GM23248 (cell line): Measurements from ENCODE around the gene SRGN. TPM values are rescaled to one million over a fixed set of nuclear protein-coding genes. Genes with fewer than 3 reads are reported as not detected.
A peak's percentile ranks its signal among the peaks of the same experiment; 100 is the strongest.

Source experiments
- DNase-seq: peaks from one replicate; pipeline ENCODE4 v3.0.0-alpha.2; 2015
- H2AFZ ChIP-seq: fragments of 200-600 bp; sonication (generic); 2 replicates; pipeline ENCODE4 v1.6.1; 2016; ENCODE audit warnings: antibody characterized with exemption
- H3F3A ChIP-seq: fragments of 200-600 bp; sonication (generic); 2 replicates; pipeline ENCODE4 v1.6.1; 2016; ENCODE audit warnings: mild to moderate bottlenecking, antibody characterized with exemption, mixed run types; ENCODE audit not compliant: insufficient read depth
- H3K27ac ChIP-seq: fragments of 200-600 bp; sonication (generic); 2 replicates; pipeline ENCODE4 v1.5.1; 2016; ENCODE audit warnings: mild to moderate bottlenecking
- H3K27me3 ChIP-seq: fragments of 200-600 bp; sonication (generic); replicated peaks from 2 replicates; pipeline ENCODE4 v1.6.1; 2016; ENCODE audit warnings: mild to moderate bottlenecking; ENCODE audit not compliant: insufficient read depth
- H3K36me3 ChIP-seq: fragments of 200-600 bp; sonication (generic); 2 replicates; pipeline ENCODE4 v1.6.1; 2016; ENCODE audit warnings: low read depth, mild to moderate bottlenecking
- H3K4me1 ChIP-seq: fragments of 200-600 bp; sonication (generic); 2 replicates; pipeline ENCODE4 v1.6.1; 2016; ENCODE audit warnings: mild to moderate bottlenecking; ENCODE audit not compliant: insufficient read depth
- H3K4me2 ChIP-seq: fragments of 200-600 bp; sonication (generic); one replicate; pipeline ENCODE4 v1.6.1; 2016; ENCODE audit warnings: mild to moderate bottlenecking; ENCODE audit not compliant: unreplicated experiment
- H3K4me3 ChIP-seq: fragments of 200-600 bp; sonication (generic); 2 replicates; pipeline ENCODE4 v1.5.1; 2016; ENCODE audit warnings: mild to moderate bottlenecking
- H3K79me2 ChIP-seq: fragments of 200-600 bp; sonication (generic); 2 replicates; pipeline ENCODE4 v1.6.1; 2016; ENCODE audit warnings: mild to moderate bottlenecking; ENCODE audit not compliant: insufficient read depth
- H3K9ac ChIP-seq: fragments of 200-600 bp; sonication (generic); 2 replicates; pipeline ENCODE4 v1.6.1; 2016; ENCODE audit warnings: mild to moderate bottlenecking
- H3K9me2 ChIP-seq: fragments of 200-600 bp; sonication (generic); 2 replicates; pipeline ENCODE4 v1.6.1; 2016; ENCODE audit warnings: mixed run types, mild to moderate bottlenecking, moderate library complexity; ENCODE audit not compliant: insufficient read depth
- H3K9me3 ChIP-seq: fragments of 200-600 bp; sonication (generic); one replicate; pipeline ENCODE4 v1.6.1; 2017; ENCODE audit warnings: low read depth
- H4K20me1 ChIP-seq: fragments of 200-600 bp; sonication (generic); 2 replicates; pipeline ENCODE4 v1.6.0; 2016; ENCODE audit not compliant: insufficient read depth
- EZH2 ChIP-seq: fragments of 200-600 bp; sonication (generic); IDR thresholded peaks from 2 replicates; pipeline ENCODE4 v1.6.1; 2018; ENCODE audit warnings: antibody characterized with exemption, mild to moderate bottlenecking; ENCODE audit not compliant: insufficient read depth, poor library complexity, severe bottlenecking
- EZH2phosphoT487 ChIP-seq: fragments of 200-600 bp; sonication (generic); IDR thresholded peaks from 2 replicates; pipeline ENCODE4 v1.6.1; 2018; ENCODE audit warnings: antibody characterized with exemption, moderate library complexity, mild to moderate bottlenecking, low read depth; ENCODE audit not compliant: insufficient read depth
- WGBS, 2 experiments: methylation state at CpG; one replicate each; pipeline ENCODE4 v1.1.6; 2015 to 2017; ENCODE audit warnings: low lambda C conversion rate in 2 of 2, low coverage in 1 of 2; ENCODE audit errors: missing lambda C conversion rate in 2 of 2; 5-methylcytosine and 5-hydroxymethylcytosine counted together
- in situ Hi-C: fragments of 300-500 bp; cut with MboI; formaldehyde crosslinking; loops from 2 replicates; pipeline ENCODE4 v1.15.0; 2020
- polyA plus RNA-seq: library from polyadenylated mRNA; unstranded; fragments of >200 nt; fragmentation: Nextera tagmentation; extraction: Ambion mirVana; gene quantifications from 2 replicates; pipeline ENCODE4 v1.2.1, GENCODE V29; 2016
- total RNA-seq: library from RNA; depleted of rRNA; stranded (reverse); fragments of >200 nt; shearing (Covaris generic); gene quantifications from 2 replicates; pipeline ENCODE4 v1.2.3, GENCODE V29; 2014

The SRGN gene
- total and polyA plus RNA-seq, 2 experiments from 2014 or later = 89.9 to 136 TPM

- H3K4me3 ChIP-seq = no peak overlapping the region
- H3K27ac ChIP-seq = no peak overlapping the region
- no peak overlapping the region for H3K4me2 ChIP-seq
- in situ Hi-C loops = no loop called here
- no peak for DNase-seq
- H3K36me3 ChIP-seq = no peaks in the 10 kb centered on the region
- H2AFZ ChIP-seq = no peak overlapping the region
- TF ChIP-seq EZH2phosphoT487 (no peak), EZH2 (no peak)
- no peaks in the 10 kb centered on the region for H3K79me2 ChIP-seq
- no peaks in the 10 kb centered on the region for H3K9me3 ChIP-seq
- no peaks in the 10 kb centered on the region for H3K27me3 ChIP-seq
- no peaks in the 10 kb centered on the region for H3K9me2 ChIP-seq
- H3K4me1 ChIP-seq = 0 out of 2 replicates have a peak, but pooled peaks cover 2% of the 10 kb centered on the region
- no peaks in the 10 kb centered on the region for H3F3A ChIP-seq
- no peak overlapping the region for H3K9ac ChIP-seq
- no peaks in the 10 kb centered on the region for H4K20me1 ChIP-seq
These were observed 19.2 kb downstream of the SRGN start for GRCh38 chr10:69107176-69107490.

GRCh38 chr10:69107699-69108098, 19.8 kb downstream of the SRGN start:
- no peak for DNase-seq
- no peaks in the 10 kb centered on the region for H3K79me2 ChIP-seq
- no peaks in the 10 kb centered on the region for H3K4me1 ChIP-seq
- no peak overlapping the region for H3K9ac ChIP-seq
- no peak for TF ChIP-seq EZH2
- TF ChIP-seq EZH2phosphoT487 = no peak
- H3K9me3 ChIP-seq = no peaks in the 10 kb centered on the region
- no peaks in the 10 kb centered on the region for H3K27me3 ChIP-seq
- WGBS, 2 experiments = 64 to 89% methylated on average over 2 of the region's 2 CpGs
- in situ Hi-C loops = no loop called here
- H3K36me3 ChIP-seq = no peaks in the 10 kb centered on the region
- H3K4me3 ChIP-seq = no peak overlapping the region
- H3K9me2 ChIP-seq = no peaks in the 10 kb centered on the region
- H3K27ac ChIP-seq = no peak overlapping the region
- H2AFZ ChIP-seq = no peak overlapping the region
- no peak overlapping the region for H3K4me2 ChIP-seq
- H4K20me1 ChIP-seq = no peaks in the 10 kb centered on the region
- no peaks in the 10 kb centered on the region for H3F3A ChIP-seq

GRCh38 chr10:69119896-69120295, 32.0 kb downstream of the SRGN start:
- Histone ChIP-seq H4K20me1 (no peaks in the 10 kb centered on the region), H2AFZ (no peak overlapping the region), H3K9ac (no peak overlapping the region), H3K4me1 (peaks cover 4% of the 10 kb centered on the region; the same call in 1 of the 2 replicates), H3K36me3 (no peaks in the 10 kb centered on the region), H3K9me2 (no peaks in the 10 kb centered on the region), H3K4me2 (no peak overlapping the region), H3K9me3 (no peaks in the 10 kb centered on the region), H3K4me3 (no peak overlapping the region), H3K27me3 (0 out of 2 replicates have a peak, but pooled peaks cover under 1% of the 10 kb centered on the region), H3K79me2 (peaks cover 6% of the 10 kb centered on the region), H3K27ac (no peak overlapping the region), H3F3A (peaks cover 14% of the 10 kb centered on the region)
- in situ Hi-C loops = no loop called here
- WGBS, 2 experiments = 13 to 33% methylated on average over 1 of the region's 1 CpG
- DNase-seq = peak; percentile 40
- TF ChIP-seq EZH2 = no peak
- no peak for TF ChIP-seq EZH2phosphoT487

- in situ Hi-C loops = no loop called here
- Histone ChIP-seq H3K27me3 (no peaks in the 10 kb centered on the region), H3K4me1 (peaks cover 16% of the 10 kb centered on the region), H3K79me2 (peaks cover 40% of the 10 kb centered on the region), H3K4me3 (peak overlapping the region; percentile 89), H4K20me1 (no peaks in the 10 kb centered on the region), H3K36me3 (no peaks in the 10 kb centered on the region), H2AFZ (peak overlapping the region; percentile 86), H3K27ac (peak overlapping the region; percentile 97), H3K9ac (peak overlapping the region; percentile 96), H3K9me2 (no peaks in the 10 kb centered on the region), H3K9me3 (no peaks in the 10 kb centered on the region), H3K4me2 (peak overlapping the region; percentile 84), H3F3A (peaks cover 23% of the 10 kb centered on the region)
- peak; percentile 88 for DNase-seq
- TF ChIP-seq EZH2 = no peak
- TF ChIP-seq EZH2phosphoT487 = no peak
- 1 to 4% methylated on average over 16 of the region's 16 CpGs for WGBS, 2 experiments
These were observed 35.4 kb downstream of the SRGN start for GRCh38 chr10:69123306-69123746.
